MM.1S (cell line): Measurements from ENCODE around the gene CUL5.

Source experiments
- EZH2 ChIP-seq: fragments of 300-600 bp; sonication (generic); optimal IDR thresholded peaks from 2 replicates; pipeline ENCODE3; 2017; ENCODE audit warnings: low read depth, mild to moderate bottlenecking, antibody characterized with exemption, low read length, mixed read lengths
- TF ChIP-seq, protein P1 (sequence below): fragments of 300-600 bp; sonication (generic); IDR thresholded peaks from 2 replicates; pipeline ENCODE4 v1.5.1; 2016; ENCODE audit warnings: antibody characterized with exemption, low read length, mixed read lengths

DNA sequence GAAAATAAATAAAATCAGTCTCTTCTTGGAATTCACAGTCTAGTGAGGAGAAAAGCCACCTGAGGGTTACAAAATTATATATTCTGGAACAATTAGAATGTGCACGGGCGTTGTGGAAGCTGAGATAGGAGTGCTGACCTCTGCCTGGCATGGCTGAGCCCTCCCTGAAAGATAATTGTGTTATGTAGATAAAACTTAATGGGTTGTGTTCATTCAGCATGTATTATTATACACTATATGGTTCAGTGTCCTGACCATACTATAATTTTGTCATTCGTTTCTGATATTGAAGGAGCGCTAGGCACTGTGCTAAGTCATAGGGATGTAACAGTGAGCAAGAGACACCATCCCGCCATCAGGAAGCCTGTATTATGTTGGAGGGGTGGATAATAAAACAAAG, 116.4 kb downstream of the CUL5 start:
- TF ChIP-seq, protein P1, sequence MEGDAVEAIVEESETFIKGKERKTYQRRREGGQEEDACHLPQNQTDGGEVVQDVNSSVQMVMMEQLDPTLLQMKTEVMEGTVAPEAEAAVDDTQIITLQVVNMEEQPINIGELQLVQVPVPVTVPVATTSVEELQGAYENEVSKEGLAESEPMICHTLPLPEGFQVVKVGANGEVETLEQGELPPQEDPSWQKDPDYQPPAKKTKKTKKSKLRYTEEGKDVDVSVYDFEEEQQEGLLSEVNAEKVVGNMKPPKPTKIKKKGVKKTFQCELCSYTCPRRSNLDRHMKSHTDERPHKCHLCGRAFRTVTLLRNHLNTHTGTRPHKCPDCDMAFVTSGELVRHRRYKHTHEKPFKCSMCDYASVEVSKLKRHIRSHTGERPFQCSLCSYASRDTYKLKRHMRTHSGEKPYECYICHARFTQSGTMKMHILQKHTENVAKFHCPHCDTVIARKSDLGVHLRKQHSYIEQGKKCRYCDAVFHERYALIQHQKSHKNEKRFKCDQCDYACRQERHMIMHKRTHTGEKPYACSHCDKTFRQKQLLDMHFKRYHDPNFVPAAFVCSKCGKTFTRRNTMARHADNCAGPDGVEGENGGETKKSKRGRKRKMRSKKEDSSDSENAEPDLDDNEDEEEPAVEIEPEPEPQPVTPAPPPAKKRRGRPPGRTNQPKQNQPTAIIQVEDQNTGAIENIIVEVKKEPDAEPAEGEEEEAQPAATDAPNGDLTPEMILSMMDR, result no peak
- no peak for TF ChIP-seq EZH2
